MM.1S (cell line): ENCODE results near the gene TMC8.

Experiments used
- DNase-seq: peaks from one replicate; pipeline ENCODE4 v3.0.0-alpha.2; 2015
- H2AFZ ChIP-seq: fragments of 300-600 bp; sonication (generic); 2 replicates; pipeline ENCODE4 v1.6.0; 2016; ENCODE audit warnings: antibody characterized with exemption, low read length
- H3F3A ChIP-seq: fragments of 300-600 bp; sonication (generic); 2 replicates; pipeline ENCODE4 v1.6.1; 2016; ENCODE audit warnings: mild to moderate bottlenecking, antibody characterized with exemption, low read length, moderate library complexity, mixed read lengths; ENCODE audit not compliant: insufficient read depth
- H3K27ac ChIP-seq: fragments of 300-600 bp; sonication (generic); 2 replicates; pipeline ENCODE4 v1.5.1; 2016; ENCODE audit warnings: mild to moderate bottlenecking, low read length
- H3K27me3 ChIP-seq: fragments of 300-600 bp; sonication (generic); replicated peaks from 2 replicates; pipeline ENCODE4 v1.6.0; 2016; ENCODE audit warnings: low read length; ENCODE audit not compliant: insufficient read depth
- H3K36me3 ChIP-seq: fragments of 300-600 bp; sonication (generic); replicated peaks from 2 replicates; pipeline ENCODE4 v1.6.1; 2016; ENCODE audit warnings: mild to moderate bottlenecking, low read length, mixed read lengths; ENCODE audit not compliant: insufficient read depth
- H3K4me1 ChIP-seq: fragments of 300-600 bp; sonication (generic); 2 replicates; pipeline ENCODE4 v1.6.1; 2016; ENCODE audit warnings: low read length, mixed read lengths
- H3K4me2 ChIP-seq: fragments of 300-600 bp; sonication (generic); 2 replicates; pipeline ENCODE4 v1.6.0; 2016; ENCODE audit warnings: low read depth, low read length
- H3K4me3 ChIP-seq: fragments of 300-600 bp; sonication (generic); 2 replicates; pipeline ENCODE4 v1.5.1; 2016; ENCODE audit warnings: low read length, mixed read lengths
- H3K79me2 ChIP-seq: fragments of 300-600 bp; sonication (generic); 2 replicates; pipeline ENCODE4 v1.6.1; 2016; ENCODE audit warnings: mixed run types, low read length, mixed read lengths
- H3K9ac ChIP-seq: fragments of 300-600 bp; sonication (generic); 2 replicates; pipeline ENCODE4 v1.6.1; 2016; ENCODE audit warnings: low read length, mixed read lengths
- H3K9me2 ChIP-seq: fragments of 300-600 bp; sonication (generic); replicated peaks from 2 replicates; pipeline ENCODE4 v1.6.1; 2016; ENCODE audit warnings: mild to moderate bottlenecking, low read length, mixed read lengths; ENCODE audit not compliant: insufficient read depth
- H3K9me3 ChIP-seq: fragments of 300-600 bp; sonication (generic); replicated peaks from 2 replicates; pipeline ENCODE4 v1.6.1; 2016; ENCODE audit warnings: mild to moderate bottlenecking, low read length, mixed read lengths; ENCODE audit not compliant: insufficient read depth
- H4K20me1 ChIP-seq: fragments of 300-600 bp; sonication (generic); 2 replicates; pipeline ENCODE4 v1.6.1; 2016; ENCODE audit warnings: mild to moderate bottlenecking, low read length, moderate library complexity, mixed read lengths; ENCODE audit not compliant: insufficient read depth
- CTCF ChIP-seq: fragments of 300-600 bp; sonication (generic); IDR thresholded peaks from 2 replicates; pipeline ENCODE4 v1.5.1; 2016; ENCODE audit warnings: antibody characterized with exemption, low read length, mixed read lengths
- EZH2 ChIP-seq: fragments of 300-600 bp; sonication (generic); optimal IDR thresholded peaks from 2 replicates; pipeline ENCODE3; 2017; ENCODE audit warnings: low read depth, mild to moderate bottlenecking, antibody characterized with exemption, low read length, mixed read lengths
- EZH2phosphoT487 ChIP-seq: fragments of 300-600 bp; sonication (generic); IDR thresholded peaks from 2 replicates; pipeline ENCODE4 v1.6.1; 2018; ENCODE audit warnings: antibody characterized with exemption, low read length

Gene TMC8

GRCh38 chr17:78122931-78123249 is 7.7 kb upstream of the TMC8 start:
- H3F3A ChIP-seq: peaks cover 16% of the 10 kb centered on the region
- peak overlapping the region; percentile 85 for H3K4me2 ChIP-seq
- H3K79me2 ChIP-seq: peaks cover 88% of the 10 kb centered on the region
- no peak for TF ChIP-seq EZH2
- no peak for TF ChIP-seq CTCF
- TF ChIP-seq EZH2phosphoT487: no peak
- H2AFZ ChIP-seq: no peak overlapping the region
- no peaks in the 10 kb centered on the region for H3K9me2 ChIP-seq
- no peaks in the 10 kb centered on the region for H4K20me1 ChIP-seq
- no peaks in the 10 kb centered on the region for H3K27me3 ChIP-seq
- peaks cover 42% of the 10 kb centered on the region for H3K4me1 ChIP-seq
- H3K9ac ChIP-seq: peak overlapping the region; percentile 6; the same call in 1 of the 2 replicates
- H3K9me3 ChIP-seq: no peaks in the 10 kb centered on the region
- H3K36me3 ChIP-seq: 0 out of 2 replicates have a peak, but pooled peaks cover 6% of the 10 kb centered on the region
- DNase-seq: no peak
- H3K27ac ChIP-seq: peak overlapping the region; percentile 81; the same call in 1 of the 2 replicates
- no peak overlapping the region for H3K4me3 ChIP-seq

GRCh38 chr17:78123258-78123929 is 7.2 kb upstream of the TMC8 start:
- Histone ChIP-seq H4K20me1 (no peaks in the 10 kb centered on the region), H3K4me3 (no peak overlapping the region), H2AFZ (no peak overlapping the region), H3K9me2 (no peaks in the 10 kb centered on the region), H3K27me3 (no peaks in the 10 kb centered on the region), H3F3A (peaks cover 16% of the 10 kb centered on the region), H3K9ac (no peak overlapping the region), H3K4me1 (peaks cover 42% of the 10 kb centered on the region), H3K4me2 (peak overlapping the region; percentile 85; the same call in 1 of the 2 replicates), H3K79me2 (peaks cover 91% of the 10 kb centered on the region), H3K9me3 (no peaks in the 10 kb centered on the region), H3K36me3 (0 out of 2 replicates have a peak, but pooled peaks cover 6% of the 10 kb centered on the region), H3K27ac (no peak overlapping the region; the same call in 1 of the 2 replicates)
- no peak for DNase-seq
- TF ChIP-seq CTCF: no peak
- TF ChIP-seq EZH2phosphoT487: no peak
- TF ChIP-seq EZH2: no peak

GRCh38 chr17:78124081-78124835 is 6.3 kb upstream of the TMC8 start:
- Histone ChIP-seq H3K79me2 (peaks cover 83% of the 10 kb centered on the region), H3K4me3 (no peak overlapping the region), H3F3A (peaks cover 22% of the 10 kb centered on the region), H3K9ac (no peak overlapping the region), H3K9me2 (no peaks in the 10 kb centered on the region), H2AFZ (no peak overlapping the region), H4K20me1 (no peaks in the 10 kb centered on the region), H3K4me1 (peaks cover 47% of the 10 kb centered on the region), H3K9me3 (no peaks in the 10 kb centered on the region), H3K27me3 (no peaks in the 10 kb centered on the region), H3K27ac (no peak overlapping the region), H3K36me3 (0 out of 2 replicates have a peak, but pooled peaks cover 6% of the 10 kb centered on the region), H3K4me2 (no peak overlapping the region)
- TF ChIP-seq EZH2phosphoT487 (no peak), EZH2 (no peak)
- no peak for DNase-seq

- H3K9me2 ChIP-seq: no peaks in the 10 kb centered on the region
- peaks cover 27% of the 10 kb centered on the region for H3F3A ChIP-seq
- H3K36me3 ChIP-seq: 0 out of 2 replicates have a peak, but pooled peaks cover 6% of the 10 kb centered on the region
- H4K20me1 ChIP-seq: no peaks in the 10 kb centered on the region
- TF ChIP-seq EZH2 (no peak), EZH2phosphoT487 (no peak), CTCF (no peak)
- no peak overlapping the region for H2AFZ ChIP-seq
- no peaks in the 10 kb centered on the region for H3K27me3 ChIP-seq
- no peak for DNase-seq
- H3K4me2 ChIP-seq: no peak overlapping the region
- H3K9ac ChIP-seq: no peak overlapping the region
- no peak overlapping the region for H3K27ac ChIP-seq
- H3K4me3 ChIP-seq: no peak overlapping the region
- peaks cover 52% of the 10 kb centered on the region for H3K4me1 ChIP-seq
- H3K9me3 ChIP-seq: no peaks in the 10 kb centered on the region
- peaks cover 80% of the 10 kb centered on the region for H3K79me2 ChIP-seq
These were observed 5.8 kb upstream of the TMC8 start for GRCh38 chr17:78124836-78125137.
